Hematopoietic multipotent progenitor cell treated with erythropoietin and hydrocortisone succinate and interleukin-3 and kit ligand, for 15 days (in vitro differentiated cells): ENCODE measurements around the gene ZNF780B.
A peak's percentile ranks its signal among the peaks of the same experiment; 100 is the strongest.
"Not testable (repeated sequence)": the region's sequence is repeated elsewhere in the genome, so short reads cannot be mapped to it uniquely, and the experiment has no call there.

Experiments used
- DNase-seq: peaks from one replicate; pipeline ENCODE4 v3.0.0-alpha.2; 2015; ENCODE audit warnings: low spot score

The ZNF780B gene

DNA sequence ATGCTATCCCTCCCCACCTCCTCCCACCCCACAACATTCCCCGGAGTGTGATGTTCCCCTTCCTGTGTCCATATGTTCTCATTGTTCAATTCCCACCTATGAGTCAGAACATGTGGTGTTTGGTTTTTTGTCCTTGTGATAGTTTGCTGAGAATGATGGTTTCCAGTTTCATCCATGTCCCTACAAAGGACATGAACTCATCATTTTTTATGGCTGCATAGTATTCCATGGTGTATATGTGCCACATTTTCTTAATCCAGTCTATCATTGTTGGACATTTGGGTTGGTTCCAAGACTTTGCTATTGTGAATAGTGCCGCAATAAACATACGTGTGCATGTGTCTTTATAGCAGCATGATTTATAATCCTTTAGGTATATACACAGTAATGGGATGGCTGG is 18.0 kb downstream of the ZNF780B start:
- not testable (repeated sequence) for DNase-seq

DNA sequence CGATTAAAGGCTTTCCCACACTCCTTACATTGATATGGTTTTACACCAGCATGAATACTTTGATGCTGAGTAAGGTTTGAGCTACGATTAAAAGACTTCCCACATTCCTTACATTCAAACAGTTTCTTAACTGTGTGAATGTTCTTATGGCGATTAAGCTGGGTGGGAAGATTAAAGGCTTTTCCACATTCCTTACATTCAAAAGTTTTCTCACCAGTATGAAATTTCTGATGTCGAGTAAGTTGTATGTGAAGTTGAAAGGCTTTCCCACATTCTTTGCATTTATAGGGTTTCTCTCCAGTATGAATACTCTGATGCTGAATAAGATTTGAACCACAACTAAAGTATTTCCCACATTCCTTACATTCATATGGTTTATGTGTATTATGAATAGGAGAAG is 20.0 kb downstream of the ZNF780B start:
- DNase-seq: no peak

DNA sequence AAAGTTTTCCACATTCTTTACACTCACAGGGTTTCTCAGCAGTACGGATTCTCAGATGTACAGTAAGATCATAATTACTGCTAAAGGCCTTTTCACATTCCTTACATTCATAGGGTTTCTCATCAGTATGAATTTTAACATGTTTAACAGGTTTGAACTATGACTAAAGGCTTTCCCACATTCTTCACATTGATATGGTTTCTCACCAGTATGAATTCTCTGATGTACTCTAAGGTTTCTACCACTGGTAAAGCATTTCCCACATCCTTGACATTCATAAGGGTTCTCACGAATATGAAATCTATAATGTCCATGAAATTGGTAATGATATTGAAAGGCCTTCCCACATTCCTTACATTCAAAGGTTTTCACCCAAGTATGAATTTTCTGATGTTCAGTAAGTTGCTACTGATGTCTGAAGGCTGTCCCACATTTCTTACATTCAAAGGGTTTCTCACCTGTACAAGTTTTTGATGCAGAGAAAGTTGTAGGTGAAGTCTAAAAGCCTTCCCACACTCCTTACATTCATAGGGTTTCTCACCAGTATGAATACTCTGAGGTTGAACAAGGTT is 22.0 kb downstream of the ZNF780B start:
- no peak for DNase-seq

DNA sequence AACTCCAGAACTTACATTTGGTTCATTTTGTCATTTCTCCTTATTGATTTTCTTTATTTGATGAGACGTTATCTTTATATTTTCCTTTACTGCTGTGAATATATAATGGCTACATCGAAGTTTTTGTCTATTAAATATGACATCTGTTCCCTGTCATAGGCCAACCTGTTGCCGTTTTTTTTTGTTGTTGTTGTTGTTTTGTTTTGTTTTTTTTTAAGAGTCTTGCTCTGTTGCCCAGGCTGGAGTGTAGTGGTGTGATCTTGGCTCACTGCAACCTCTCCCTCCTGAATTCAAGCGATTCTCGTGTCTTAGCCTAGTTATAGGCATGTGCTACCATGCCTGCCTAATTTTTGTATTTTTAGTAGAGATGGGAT is 29.4 kb downstream of the ZNF780B start:
- DNase-seq: no peak

DNA sequence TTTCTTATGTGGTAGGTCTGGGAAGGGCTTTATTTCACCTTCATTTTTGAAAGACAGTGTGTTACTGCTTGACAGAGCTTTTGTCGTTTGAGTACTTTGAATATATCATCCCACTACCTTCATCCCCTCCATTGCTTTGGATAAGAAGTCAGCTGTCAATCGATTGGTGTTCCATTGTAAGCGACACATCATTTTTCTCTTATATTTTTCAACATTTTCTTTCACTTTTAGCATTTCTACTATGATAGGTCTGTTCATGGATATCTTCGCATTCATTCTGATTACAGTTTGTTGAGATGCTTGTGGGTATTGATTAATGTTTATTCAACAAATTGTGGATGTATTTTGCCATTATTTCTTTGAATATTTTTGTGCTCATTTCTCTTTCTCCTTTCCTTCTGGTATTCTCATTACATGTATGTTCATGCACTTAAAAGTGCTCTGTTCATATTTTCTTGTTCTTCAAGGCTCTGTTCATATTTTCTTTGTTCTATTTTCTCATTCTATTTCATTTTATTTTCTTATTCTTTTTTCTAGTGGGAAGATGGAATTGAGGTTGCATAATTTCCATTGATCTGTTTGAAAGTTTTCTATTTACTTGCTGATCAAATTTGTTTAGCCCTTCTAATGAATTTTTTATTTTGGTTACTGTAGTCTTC is 30.0 kb downstream of the ZNF780B start:
- DNase-seq: no peak

DNA sequence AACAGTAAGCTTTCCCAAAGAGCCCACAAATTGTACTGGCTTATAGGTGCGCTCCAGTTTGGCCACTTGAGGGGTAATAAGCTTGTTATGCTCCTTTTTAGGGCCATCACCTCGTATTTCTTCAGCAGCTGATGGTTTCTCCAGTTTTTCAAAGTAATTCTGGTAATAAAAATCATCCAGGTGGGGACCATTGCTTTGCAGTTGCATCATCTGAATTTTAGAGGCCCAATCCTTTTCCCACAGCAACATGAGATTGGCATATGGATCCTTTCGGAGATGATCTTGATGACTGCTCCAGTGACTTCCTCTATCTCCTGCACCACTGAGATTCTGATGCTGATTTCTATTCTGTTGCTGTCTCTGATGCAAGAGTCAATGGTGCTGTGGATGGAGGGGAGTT is 32.1 kb downstream of the ZNF780B start:
- DNase-seq: no peak

DNA sequence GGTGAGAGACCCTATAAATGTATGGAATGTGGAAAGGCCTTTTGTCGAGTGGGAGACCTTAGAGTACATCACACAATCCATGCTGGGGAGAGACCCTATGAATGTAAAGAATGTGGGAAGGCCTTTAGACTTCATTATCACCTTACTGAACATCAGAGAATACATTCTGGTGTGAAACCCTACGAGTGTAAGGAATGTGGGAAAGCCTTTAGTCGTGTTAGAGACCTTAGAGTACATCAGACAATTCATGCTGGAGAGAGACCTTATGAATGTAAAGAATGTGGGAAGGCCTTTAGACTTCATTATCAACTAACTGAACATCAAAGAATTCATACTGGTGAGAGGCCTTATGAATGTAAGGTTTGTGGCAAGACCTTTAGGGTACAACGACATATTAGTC is 42.0 kb downstream of the ZNF780B start:
- no peak for DNase-seq

DNA sequence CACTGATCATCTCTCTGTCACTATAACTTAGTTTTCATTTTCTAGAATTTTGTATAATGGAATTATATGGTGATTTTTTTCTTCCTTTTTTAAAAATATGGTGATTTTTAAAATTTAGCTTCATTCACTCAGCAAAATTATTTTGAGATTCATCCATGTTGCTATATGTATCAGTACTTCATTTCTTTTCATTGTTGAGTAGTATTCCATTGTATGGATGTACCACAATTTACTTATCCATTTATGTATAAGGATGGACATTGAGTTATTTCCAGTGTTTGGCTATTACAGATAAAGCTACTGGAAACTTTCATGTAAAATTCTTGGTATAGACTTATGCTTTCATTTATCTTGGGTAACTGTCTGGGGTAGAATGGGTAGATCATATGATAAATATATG is 46.4 kb downstream of the ZNF780B start:
- no peak for DNase-seq

DNA sequence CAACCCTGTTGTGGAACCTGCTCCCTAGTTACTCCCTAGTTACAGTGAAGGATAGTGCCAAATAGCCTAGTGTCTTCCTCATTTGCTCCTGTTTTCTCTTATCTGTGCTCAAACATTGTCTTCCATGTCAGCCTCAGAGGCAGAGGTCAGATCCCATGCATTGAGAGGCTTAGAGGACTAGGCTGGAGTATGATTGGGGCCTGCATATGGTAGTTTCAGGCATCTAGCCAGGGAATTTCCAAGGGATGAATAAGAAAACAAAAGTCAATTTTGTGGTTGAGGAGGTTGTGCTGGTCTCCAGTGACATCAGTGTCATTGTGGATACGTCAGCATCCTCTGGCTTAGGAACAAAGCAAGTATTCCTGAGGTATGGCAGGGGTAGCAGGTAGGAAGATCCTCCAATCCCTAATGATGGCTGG is 49.7 kb downstream of the ZNF780B start:
- no peak for DNase-seq

DNA sequence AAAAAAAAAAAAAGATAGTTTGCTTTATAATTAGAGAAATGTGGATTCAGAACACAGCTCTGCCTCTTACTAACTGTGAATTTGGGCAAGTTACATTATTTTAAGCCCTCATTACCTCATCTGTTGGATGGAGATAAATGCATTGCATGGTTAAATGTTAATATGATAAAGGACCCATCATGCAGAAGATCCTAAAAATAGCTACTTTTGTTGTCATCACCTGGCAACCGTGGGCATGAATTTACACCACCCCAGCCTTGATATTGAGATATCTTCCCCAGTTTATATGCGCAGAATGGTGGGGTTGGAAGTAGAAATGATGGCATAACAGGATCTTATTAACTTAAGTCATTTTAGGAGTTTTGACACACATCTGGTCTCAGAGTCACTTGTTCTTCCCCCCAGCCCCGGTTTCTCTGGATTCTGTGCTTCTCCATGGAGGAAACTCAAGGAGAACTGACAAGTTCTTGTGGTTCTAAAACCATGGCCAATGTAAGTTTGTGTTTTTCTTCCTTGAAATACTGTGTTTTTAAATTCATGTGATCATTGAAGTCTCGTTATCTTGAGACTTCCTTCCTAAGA is 50.2 kb downstream of the ZNF780B start:
- no peak for DNase-seq

DNA sequence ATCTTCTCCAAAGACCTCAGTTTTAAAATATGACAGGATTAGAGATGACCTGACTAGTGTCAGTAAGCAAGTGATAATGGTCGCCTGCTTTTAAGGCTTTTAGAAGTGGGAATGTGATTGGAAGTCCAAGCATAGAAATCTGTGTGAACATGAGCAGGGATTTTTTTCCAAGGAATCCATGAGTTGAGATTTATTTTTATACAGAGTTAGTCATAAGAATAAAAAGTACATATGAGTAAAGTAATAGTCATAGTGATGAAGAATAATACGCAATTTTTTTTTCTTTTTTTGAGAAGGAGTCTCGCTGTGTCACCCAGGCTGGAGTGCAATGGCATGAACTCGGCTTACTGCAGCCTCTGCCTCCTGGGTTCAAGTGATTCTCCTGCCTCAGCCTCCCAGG is 57.5 kb downstream of the ZNF780B start:
- DNase-seq: no peak

DNA sequence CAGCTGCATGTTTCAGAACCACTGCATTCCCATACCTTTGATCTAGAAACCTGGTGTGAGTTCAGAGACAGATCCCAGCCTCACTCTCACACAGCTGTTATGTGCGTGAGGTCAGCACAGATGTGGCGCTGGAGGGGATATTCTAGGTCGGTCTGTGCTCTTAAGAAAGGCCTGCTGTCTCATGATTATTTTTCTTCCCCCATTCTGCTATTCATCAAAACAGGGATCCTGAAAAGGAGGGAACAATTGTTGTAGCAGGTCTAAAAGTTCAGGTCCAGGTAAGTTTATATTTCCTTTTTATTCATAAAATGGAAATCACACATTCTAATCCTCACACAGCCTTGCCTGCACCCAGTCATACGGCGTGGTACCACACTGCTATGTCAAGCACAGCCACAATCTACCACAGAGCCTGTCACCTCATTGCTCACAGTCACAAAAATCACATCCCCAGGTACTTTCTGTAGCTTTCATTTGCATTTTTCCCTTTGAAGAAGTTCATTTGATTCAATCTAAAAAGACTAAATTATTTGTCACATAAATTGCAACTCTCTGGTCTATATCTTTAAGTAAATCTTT is 58.3 kb downstream of the ZNF780B start:
- no peak for DNase-seq

DNA sequence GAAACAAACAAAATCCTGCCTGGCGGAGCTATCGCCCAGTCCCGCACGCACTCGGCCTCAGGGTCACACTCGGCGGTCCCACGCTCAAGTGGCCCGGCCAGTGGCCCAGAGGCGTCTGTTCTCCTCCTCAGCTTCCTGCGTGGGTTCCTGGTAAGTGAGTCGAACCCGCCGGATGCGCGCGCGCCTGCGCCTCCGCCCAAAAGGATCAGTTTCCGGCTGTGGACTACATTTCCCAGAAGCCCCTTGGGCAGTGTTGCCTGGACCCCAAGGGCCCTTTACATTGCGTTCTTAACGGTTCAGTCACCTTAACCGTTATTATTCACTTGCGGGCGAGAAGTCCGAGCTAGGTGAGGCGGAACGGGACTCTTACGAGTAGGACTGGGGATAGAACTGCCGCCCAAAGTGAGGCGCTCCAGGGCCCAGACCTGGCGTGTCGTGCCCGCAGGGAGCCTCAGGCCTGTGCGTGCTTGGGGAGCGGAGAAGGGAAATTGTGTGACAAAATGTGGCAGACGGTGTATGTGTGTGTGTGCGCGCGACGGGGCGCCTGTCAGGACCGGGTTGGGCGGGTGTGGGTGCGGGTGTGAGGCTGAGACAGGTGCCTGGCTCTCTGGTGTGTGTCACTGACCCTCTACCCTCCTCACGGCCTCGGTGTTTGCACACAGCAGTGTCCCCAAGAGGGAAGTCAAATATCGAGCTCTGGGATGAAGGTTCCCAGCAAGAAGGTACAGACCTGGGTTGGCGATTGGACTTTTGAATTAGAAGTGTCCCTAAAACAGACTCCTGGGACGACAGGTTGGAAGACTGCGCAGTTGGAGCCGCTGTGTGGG is 59.0 kb downstream of the ZNF780B start, which contains the start of gene ZNF546:
ZNF546 (plus strand) TSS at position 250 of the 827 bp plus-strand sequence. CDS start 1,267 bp downstream, outside the sequence.
- DNase-seq: peak; percentile 85

DNA sequence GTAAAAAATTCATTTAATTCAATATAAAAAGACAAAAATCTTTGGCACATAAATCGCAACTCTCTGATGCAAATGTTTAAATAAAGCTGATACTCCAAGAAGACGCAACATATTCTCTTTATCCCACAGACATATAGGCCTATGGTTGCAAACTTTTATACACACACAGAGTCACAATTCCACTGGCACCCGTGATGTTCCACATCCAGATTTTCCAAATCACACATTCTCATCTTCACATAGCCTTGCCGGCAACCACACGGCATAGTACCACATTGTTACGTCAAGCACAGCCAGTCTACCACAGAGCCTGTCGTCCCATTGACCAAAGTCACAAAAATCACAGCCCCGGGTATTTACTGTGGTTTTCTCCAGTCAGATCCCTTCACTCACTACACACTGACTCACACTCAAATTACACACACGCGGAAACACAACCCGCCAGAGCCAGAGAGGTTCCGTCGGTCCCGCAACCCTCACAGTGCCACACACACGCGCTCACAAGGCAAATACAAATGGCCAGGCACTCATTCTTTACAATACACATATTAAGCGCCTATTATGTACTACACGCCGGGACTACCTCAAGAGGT is 59.7 kb downstream of the ZNF780B start:
- no peak for DNase-seq

DNA sequence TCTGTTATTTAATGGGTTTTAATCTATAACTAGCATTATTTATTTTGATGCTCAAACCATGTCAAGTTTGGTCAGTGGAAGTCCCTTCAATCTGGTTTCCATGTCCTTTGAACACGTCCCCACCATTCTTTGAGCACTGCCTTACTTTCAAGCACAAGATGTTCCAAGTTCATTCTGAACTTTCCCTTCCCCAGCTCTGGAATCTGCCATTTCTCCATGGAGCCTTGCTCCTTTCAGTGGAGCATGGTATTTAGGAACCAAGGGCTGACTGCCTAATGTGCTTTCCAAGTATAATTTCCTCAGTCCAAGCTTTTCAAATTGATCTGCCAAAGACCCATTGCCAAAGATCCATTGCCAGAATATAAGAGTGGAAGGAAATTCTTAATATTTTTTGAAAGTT is 60.2 kb downstream of the ZNF780B start:
- no peak for DNase-seq

DNA sequence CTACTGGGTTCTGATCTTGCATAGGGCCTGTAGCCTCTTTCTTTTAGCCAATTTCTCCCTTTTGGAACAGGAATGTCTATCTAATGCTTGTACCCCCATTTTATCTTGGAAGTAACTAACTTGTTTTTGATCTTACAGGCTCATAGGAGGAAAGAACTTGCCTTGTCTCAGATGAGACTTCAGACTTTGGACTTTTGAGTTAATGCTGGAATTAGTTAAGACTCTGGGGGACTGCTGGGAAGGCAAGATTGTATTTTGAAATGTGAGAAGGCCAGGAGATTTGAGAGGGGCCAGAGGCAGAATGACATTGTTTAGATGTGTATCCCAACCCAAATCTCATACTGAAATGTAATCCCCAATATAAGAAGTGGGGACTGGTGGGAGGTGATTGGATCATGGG is 61.7 kb downstream of the ZNF780B start:
- no peak for DNase-seq

DNA sequence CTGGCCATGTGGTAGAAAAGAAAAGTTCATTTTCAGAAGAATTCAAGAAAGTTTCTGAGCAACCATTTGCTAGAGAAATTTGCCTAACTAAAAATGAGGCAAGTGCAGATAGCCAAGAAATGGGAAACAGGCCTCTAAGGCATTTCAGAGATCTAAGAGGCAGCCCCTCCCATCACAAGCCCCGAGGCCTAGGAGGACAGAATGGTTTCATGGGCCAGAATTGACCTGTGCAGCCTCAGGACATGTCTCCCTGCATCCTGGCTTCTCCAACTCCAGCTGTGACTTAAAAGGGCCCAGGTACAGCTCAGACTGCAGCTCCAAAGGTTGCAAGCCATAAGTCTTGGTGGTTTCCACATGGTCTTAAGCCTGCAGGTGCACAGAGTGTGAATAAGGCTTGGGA is 62.4 kb downstream of the ZNF780B start:
- DNase-seq: no peak

DNA sequence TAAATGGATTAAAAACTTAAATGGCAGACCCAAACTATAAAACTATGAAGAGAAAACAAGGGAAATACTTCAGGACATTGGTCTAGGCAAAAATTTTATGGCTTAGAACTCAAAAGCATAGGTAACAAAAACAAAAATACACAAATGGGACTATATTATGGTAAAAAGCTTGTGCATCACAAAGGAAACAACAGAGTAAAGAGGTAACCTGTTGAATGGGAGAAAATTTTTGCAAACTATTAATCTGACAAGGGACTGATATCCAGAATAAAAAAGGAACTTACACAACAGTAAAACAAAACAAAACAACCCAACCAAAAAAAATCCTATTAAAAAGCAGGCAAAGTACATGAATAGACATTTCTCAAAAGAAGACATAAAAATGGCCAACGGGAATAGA is 68.4 kb downstream of the ZNF780B start:
- DNase-seq: no peak

DNA sequence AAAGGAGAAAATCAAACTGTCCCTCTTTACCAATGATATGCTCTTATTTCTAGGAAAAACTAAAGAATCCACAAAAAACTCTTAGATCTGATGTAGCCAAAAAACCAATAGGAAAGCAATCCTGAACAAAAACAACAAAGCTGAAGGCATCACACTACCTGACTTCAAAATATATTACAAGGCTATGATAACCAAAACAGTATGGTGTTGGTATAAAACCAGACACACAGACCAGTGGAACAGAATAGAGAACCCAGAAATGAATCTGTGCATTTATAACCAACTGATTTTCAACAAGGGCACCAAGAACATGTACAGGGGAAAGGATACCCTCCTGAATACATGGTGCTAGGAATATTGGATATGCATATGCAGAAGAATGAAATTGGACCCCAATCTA is 68.9 kb downstream of the ZNF780B start:
- no peak for DNase-seq

DNA sequence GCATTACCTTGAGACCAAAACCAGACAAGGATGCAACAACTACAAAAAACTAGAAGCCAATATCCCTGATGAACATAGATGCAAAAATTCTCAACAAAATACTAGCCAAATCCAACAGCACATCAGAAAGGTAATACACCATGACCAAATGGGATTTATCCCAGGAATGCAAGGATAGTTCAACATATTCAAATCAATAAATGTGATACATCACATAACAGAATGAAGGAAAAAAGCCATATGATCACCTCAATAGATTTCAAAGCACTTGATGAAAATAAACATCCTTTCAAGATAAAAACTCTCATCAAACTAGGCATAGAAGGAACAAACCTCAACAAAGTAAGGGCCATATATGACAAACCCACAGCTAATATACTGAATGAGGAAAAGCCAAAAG is 69.4 kb downstream of the ZNF780B start:
- DNase-seq: no peak

DNA sequence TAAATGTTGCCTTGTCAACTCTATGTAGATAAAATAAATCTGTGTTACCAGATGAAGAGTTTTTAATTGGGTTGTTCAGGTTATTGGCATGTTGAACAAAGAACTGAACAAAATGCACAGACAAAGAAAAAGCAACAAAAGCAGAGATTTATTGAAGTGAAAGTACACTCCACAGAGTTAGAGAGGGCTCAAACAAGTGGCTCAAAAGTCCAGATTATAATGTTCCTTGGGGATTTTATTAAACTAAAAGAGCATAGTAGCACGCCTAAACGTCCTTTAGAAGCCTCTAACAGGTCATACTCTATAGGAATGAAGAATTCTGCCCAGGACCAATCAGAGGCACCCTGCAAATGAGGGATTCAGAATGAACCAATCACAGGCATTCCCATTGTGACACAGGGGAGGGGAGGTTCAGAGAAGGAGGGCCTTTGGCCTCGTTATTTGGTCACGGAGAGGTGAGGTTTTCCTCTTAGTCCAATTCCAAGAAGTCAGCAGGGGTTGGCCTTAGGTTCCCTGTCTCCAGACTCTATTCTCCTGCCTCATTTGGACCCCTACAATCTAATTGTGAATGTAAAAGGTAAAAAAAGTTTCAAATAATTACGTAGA is 72.2 kb downstream of the ZNF780B start:
- DNase-seq: no peak

DNA sequence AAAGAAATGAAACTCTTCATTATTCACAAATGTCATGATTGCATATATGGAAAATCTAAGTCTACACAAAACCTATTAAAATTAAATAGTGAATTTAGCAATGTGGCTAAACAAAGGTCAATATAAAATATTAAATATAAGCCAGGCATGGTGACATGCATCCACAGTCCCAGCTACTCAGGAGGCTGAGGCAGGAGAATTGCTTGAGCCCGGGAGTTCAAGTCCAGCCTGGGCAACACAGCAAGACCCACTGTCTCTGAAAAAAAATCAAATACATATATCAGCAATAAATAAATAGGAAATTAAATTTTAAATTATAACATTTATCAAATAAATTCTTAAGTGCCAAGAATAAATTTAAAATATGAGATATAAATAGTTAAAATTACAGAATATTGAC is 73.1 kb downstream of the ZNF780B start:
- no peak for DNase-seq
